ENCODE measurements around the gene LDAF1.

The LDAF1 gene

GRCh38 chr16:21197112-21197511, 38.6 kb downstream of the LDAF1 start:
- no peak for DNase-seq (ENCODE audit: low read depth)

GRCh38 chr16:21197621-21198020, 39.1 kb downstream of the LDAF1 start:
- DNase-seq (ENCODE audit: low read depth): no peak

- DNase-seq (ENCODE audit: low read depth): no peak
Measured at GRCh38 chr16:21199607-21200218, 41.2 kb downstream of the LDAF1 start.

- DNase-seq (ENCODE audit: low read depth): no peak
Measured at GRCh38 chr16:21203155-21203797, 44.8 kb downstream of the LDAF1 start.

- DNase-seq (ENCODE audit: low read depth): no peak
Measured at GRCh38 chr16:21205303-21205702, 46.8 kb downstream of the LDAF1 start.

- no peak for DNase-seq (ENCODE audit: low read depth)
Measured at GRCh38 chr16:21206550-21206949, 48.1 kb downstream of the LDAF1 start.

GRCh38 chr16:21208446-21209230, 50.2 kb downstream of the LDAF1 start:
- DNase-seq (ENCODE audit: low read depth): no peak

GRCh38 chr16:21211486-21211885, 53.0 kb downstream of the LDAF1 start, which contains the start of gene ZP2:
ZP2 (minus strand) TSS chr16:21211574; CDS start chr16:21211547, 27 bp downstream.
- no peak for DNase-seq (ENCODE audit: low read depth)

- no peak for DNase-seq (ENCODE audit: low read depth)
Measured at GRCh38 chr16:21214086-21214485, 55.6 kb downstream of the LDAF1 start.

GRCh38 chr16:21217121-21217520, 58.6 kb downstream of the LDAF1 start:
- DNase-seq (ENCODE audit: low read depth): no peak

- no peak for DNase-seq (ENCODE audit: low read depth)
Measured at GRCh38 chr16:21218153-21218552, 59.7 kb downstream of the LDAF1 start.

GRCh38 chr16:21219551-21219950, 61.1 kb downstream of the LDAF1 start:
- DNase-seq (ENCODE audit: low read depth): no peak

GRCh38 chr16:21222495-21223337, 64.2 kb downstream of the LDAF1 start:
- no peak for DNase-seq (ENCODE audit: low read depth)

GRCh38 chr16:21223787-21224186, 65.3 kb downstream of the LDAF1 start:
- DNase-seq (ENCODE audit: low read depth): no peak

- DNase-seq (ENCODE audit: low read depth): no peak
Measured at GRCh38 chr16:21224800-21225199, 66.3 kb downstream of the LDAF1 start.

GRCh38 chr16:21226749-21227148, 68.3 kb downstream of the LDAF1 start:
- DNase-seq (ENCODE audit: low read depth): no peak

GRCh38 chr16:21227866-21228265, 69.4 kb downstream of the LDAF1 start:
- no peak for DNase-seq (ENCODE audit: low read depth)

GRCh38 chr16:21228361-21228872, 69.9 kb downstream of the LDAF1 start:
- DNase-seq (ENCODE audit: low read depth): no peak

Measured in non-pigmented ciliary epithelial cell (primary cell).